ENCODE measurements around the gene MYO1G. TPM values are rescaled to one million over a fixed set of nuclear protein-coding genes. Genes with fewer than 3 reads are reported as not detected.

Gene MYO1G
- total RNA-seq, 1 donor from 2014 or later, result 1.0 TPM

- ATAC-seq (peak; percentile 16), DNase-seq (ENCODE audit: low spot score) (peak; percentile 47)
Measured at GRCh38 chr7:44967571-44968446, 11.0 kb downstream of the MYO1G start.

GRCh38 chr7:44966731-44967538 is 11.9 kb downstream of the MYO1G start:
- ATAC-seq (no peak), DNase-seq (ENCODE audit: low spot score) (peak; percentile 40)

- DNase-seq (ENCODE audit: low spot score) (peak; percentile 33), ATAC-seq (no peak)
Measured at GRCh38 chr7:44965937-44966730, 12.7 kb downstream of the MYO1G start.

- ATAC-seq (no peak), DNase-seq (ENCODE audit: low spot score) (peak; percentile 33)
Measured at GRCh38 chr7:44965441-44965903, 13.3 kb downstream of the MYO1G start.

- ATAC-seq (no peak), DNase-seq (ENCODE audit: low spot score) (peak; percentile 38)
Measured at GRCh38 chr7:44964831-44965440, 13.9 kb downstream of the MYO1G start.

- ATAC-seq (no peak), DNase-seq (ENCODE audit: low spot score) (no peak)
Measured at GRCh38 chr7:44964384-44964830, 14.4 kb downstream of the MYO1G start.

- no peak for ATAC-seq
- DNase-seq (ENCODE audit: low spot score), result peak; percentile 38
Measured at GRCh38 chr7:44963364-44964290, 15.2 kb downstream of the MYO1G start.

- ATAC-seq, result peak; percentile 68
- DNase-seq (ENCODE audit: low spot score), result peak; percentile 43
Measured at GRCh38 chr7:44962483-44963251, 16.1 kb downstream of the MYO1G start.

- no peak for DNase-seq (ENCODE audit: low spot score)
- ATAC-seq, result peak; percentile 59
Measured at GRCh38 chr7:44961844-44962482, 16.9 kb downstream of the MYO1G start.

- DNase-seq (ENCODE audit: low spot score) (no peak), ATAC-seq (no peak)
Measured at GRCh38 chr7:44960011-44960580, 18.7 kb downstream of the MYO1G start.

GRCh38 chr7:44959433-44959951 is 19.3 kb downstream of the MYO1G start:
- ATAC-seq (no peak), DNase-seq (ENCODE audit: low spot score) (no peak)

GRCh38 chr7:44958645-44959344 is 20.0 kb downstream of the MYO1G start:
- DNase-seq (ENCODE audit: low spot score), result no peak
- no peak for ATAC-seq

GRCh38 chr7:44956157-44956766 is 22.6 kb downstream of the MYO1G start:
- ATAC-seq (no peak), DNase-seq (ENCODE audit: low spot score) (no peak)

GRCh38 chr7:44955733-44956132 is 23.1 kb downstream of the MYO1G start:
- ATAC-seq, result no peak
- DNase-seq (ENCODE audit: low spot score), result no peak

GRCh38 chr7:44953156-44953555 is 25.7 kb downstream of the MYO1G start:
- no peak for ATAC-seq
- no peak for DNase-seq (ENCODE audit: low spot score)

- DNase-seq (ENCODE audit: low spot score), result no peak
Measured at GRCh38 chr7:44949303-44949702, 29.5 kb downstream of the MYO1G start.

More at GRCh38 chr7:44949303-44949702, 29.5 kb downstream of the MYO1G start:
- ATAC-seq, result no peak

Data from left lobe of liver (tissue), 2 donors.